HL-60 (cell line): ENCODE results near the gene OR7G1.

Source experiments
- CTCF ChIP-seq: IDR thresholded peaks from one replicate; pipeline ENCODE4 v1.5.1; 2011; ENCODE audit warnings: low read length, control low read depth, inconsistent platforms; ENCODE audit not compliant: insufficient read depth
- GABPA ChIP-seq: IDR thresholded peaks from 2 replicates; pipeline ENCODE4 v1.6.1; 2012; ENCODE audit warnings: low read depth
- POLR2AphosphoS5 ChIP-seq: IDR thresholded peaks from 2 replicates; pipeline ENCODE4 v1.6.1; 2012; ENCODE audit warnings: low read depth
- REST ChIP-seq: IDR thresholded peaks from 2 replicates; pipeline ENCODE4 v1.6.1; 2012; ENCODE audit warnings: low read depth; ENCODE audit not compliant: insufficient replicate concordance
- SPI1 ChIP-seq: IDR thresholded peaks from 2 replicates; pipeline ENCODE4 v1.6.1; 2012; ENCODE audit warnings: low read depth, mild to moderate bottlenecking, borderline replicate concordance

- no peak for TF ChIP-seq CTCF
- TF ChIP-seq GABPA, result no peak
- no peak for TF ChIP-seq POLR2AphosphoS5
- TF ChIP-seq REST, result no peak
- no peak for TF ChIP-seq SPI1
Measured at GRCh38 chr19:9115307-9115813, at the start of gene OR7G1.
